BJ (cell line): ENCODE data around the gene GALK2. TPM values are rescaled to one million over a fixed set of nuclear protein-coding genes. Genes with fewer than 3 reads are reported as not detected.
A peak's percentile ranks its signal among the peaks of the same experiment; 100 is the strongest.

ENCODE experiments used
- CTCF ChIA-PET: fragments of 350-600 bp; formaldehyde crosslinking; extraction: SDS; loops from one replicate; lab custom pipeline; 2021; ENCODE audit warnings: antibody characterized with exemption, inconsistent platforms; lab: Yijun Ruan, JAX
- POLR2A ChIA-PET: fragments of 300-600 bp; sonication (Branson Sonifier 250); formaldehyde crosslinking; extraction: SDS; loops from one replicate; lab custom pipeline; 2021; ENCODE audit warnings: antibody characterized with exemption; lab: Charles Lee
- DNase-seq: peaks from one replicate; pipeline ENCODE4 v3.0.0-alpha.2; 2011; ENCODE audit warnings: low read depth
- H3K27me3 ChIP-seq: 2 replicates; pipeline ENCODE4 v1.6.0; 2011; ENCODE audit warnings: low read length; ENCODE audit not compliant: control insufficient read depth, insufficient read depth
- H3K36me3 ChIP-seq: 2 replicates; pipeline ENCODE4 v1.5.1; 2011; ENCODE audit warnings: low read length; ENCODE audit not compliant: control insufficient read depth, insufficient read depth
- H3K4me3 ChIP-seq: 2 replicates; pipeline ENCODE4 v1.5.1; 2011; ENCODE audit warnings: low read depth, mild to moderate bottlenecking, control low read depth, low read length
- CTCF ChIP-seq: IDR thresholded peaks from 2 replicates; pipeline ENCODE4 v1.5.1; 2011; ENCODE audit warnings: low read depth, mild to moderate bottlenecking, control low read depth, inconsistent platforms, low read length, moderate library complexity; ENCODE audit not compliant: insufficient read depth
- polyA minus RNA-seq: library from RNA; depleted of rRNA, polyadenylated mRNA; stranded (reverse); fragments of >200 nt; gene quantifications from 2 replicates; pipeline ENCODE4 v1.2.3, GENCODE V29; 2011; rRNA and poly(A)+ RNA removed
- polyA plus RNA-seq: library from polyadenylated mRNA; depleted of rRNA; stranded (reverse); fragments of >200 nt; gene quantifications from 2 replicates; pipeline ENCODE4 v1.2.3, GENCODE V29; 2011; rRNA removed

The GALK2 gene
- 19.4 and 22.5 TPM in 2 replicates for polyA plus RNA-seq
- polyA minus RNA-seq = 26.1 and 42.1 TPM in 2 replicates

- ChIA-PET POLR2A (interaction anchor here (0.6 kb wide), 1 partner anchor 9 kb away, joined by 4 read pairs; no protein-coding TSS in a partner anchor), CTCF (interaction anchor here (0.6 kb wide), 2 partner anchors 9 to 1799 kb away, joined by 3 read pairs; no protein-coding TSS in a partner anchor)
- Histone ChIP-seq H3K36me3 (no peaks in the 10 kb centered on the region), H3K4me3 (peak within 1 kb of the TSS; percentile 49), H3K27me3 (no peaks in the 10 kb centered on the region)
- peak; percentile 35 for DNase-seq
- no peak for TF ChIP-seq CTCF
These were observed at the start of gene GALK2 for GRCh38 chr15:49169880-49170597. Gene GALK2, plus strand, starts transcription at chr15:49170247. Its CDS starts 76 bp downstream, at chr15:49170323.

- ChIA-PET POLR2A (no interaction called here), CTCF (interaction anchor here (0.6 to 1.6 kb wide), 4 partner anchors 25 to 79 kb away, joined by 3 to 7 read pairs (median 4); no protein-coding TSS in a partner anchor)
- no peaks in the 10 kb centered on the region for H3K27me3 ChIP-seq
- no peak for TF ChIP-seq CTCF
- no peaks in the 10 kb centered on the region; the same call in 1 of the 2 replicates for H3K36me3 ChIP-seq
- no peak overlapping the region for H3K4me3 ChIP-seq
- DNase-seq = no peak
These were observed 49.2 kb upstream of the GALK2 start for GRCh38 chr15:49120832-49121231.

GRCh38 chr15:49121901-49122300 lies 48.1 kb upstream of the GALK2 start:
- DNase-seq = no peak
- Histone ChIP-seq H3K36me3 (no peaks in the 10 kb centered on the region; the same call in 1 of the 2 replicates), H3K27me3 (no peaks in the 10 kb centered on the region), H3K4me3 (no peak overlapping the region)
- no peak for TF ChIP-seq CTCF
- ChIA-PET POLR2A (no interaction called here), CTCF (interaction anchor here (0.6 to 1.6 kb wide), 2 partner anchors 18 to 24 kb away, joined by 3 to 4 read pairs; no protein-coding TSS in a partner anchor)

GRCh38 chr15:49122541-49123062 lies 47.4 kb upstream of the GALK2 start:
- TF ChIP-seq CTCF = no peak
- no peak for DNase-seq
- H3K36me3 ChIP-seq = no peaks in the 10 kb centered on the region; the same call in none of the 2 replicates
- ChIA-PET POLR2A (no interaction called here), CTCF (no interaction called here)
- H3K4me3 ChIP-seq = no peak overlapping the region
- H3K27me3 ChIP-seq = no peaks in the 10 kb centered on the region

- CTCF ChIA-PET = interaction anchor here (1.5 kb wide), 1 partner anchor 78 kb away, joined by 5 read pairs; the partner anchor contains the start of gene SECISBP2L
- POLR2A ChIA-PET = no interaction called here
- no peak for DNase-seq
- Histone ChIP-seq H3K36me3 (peaks cover 1% of the 10 kb centered on the region; the same call in 1 of the 2 replicates), H3K27me3 (no peaks in the 10 kb centered on the region), H3K4me3 (no peak overlapping the region)
- TF ChIP-seq CTCF = no peak
These were observed 45.7 kb upstream of the GALK2 start for GRCh38 chr15:49124371-49124770.
